GM21390 (cell line): ENCODE results near the gene TTC5.
"Not testable (repeated sequence)": the region's sequence is repeated elsewhere in the genome, so short reads cannot be mapped to it uniquely, and the experiment has no call there.

ENCODE experiments used
- ATAC-seq: cut with Tn5 transposase; IDR thresholded peaks from one replicate; pipeline ENCODE4 v1.9.1; 2021; ENCODE audit not compliant: unreplicated experiment

TTC5 gene

DNA sequence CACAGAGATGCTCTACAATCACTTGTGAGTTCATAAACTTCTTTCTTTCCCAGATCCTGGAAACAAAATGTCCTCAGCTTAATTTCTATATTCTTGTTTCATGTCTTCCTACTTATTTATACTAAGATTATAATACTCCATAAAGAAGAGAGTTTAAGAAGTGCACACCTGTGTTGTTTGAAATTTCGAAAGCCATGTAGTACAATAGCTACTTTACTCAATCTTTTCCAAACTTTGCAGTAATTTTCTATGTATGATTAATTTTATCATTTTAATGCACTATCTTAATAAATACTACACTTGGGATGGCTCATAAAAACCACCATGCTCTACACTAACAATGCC lies 300 bp upstream of the TTC5 start:
- peak; percentile 7 for ATAC-seq

DNA sequence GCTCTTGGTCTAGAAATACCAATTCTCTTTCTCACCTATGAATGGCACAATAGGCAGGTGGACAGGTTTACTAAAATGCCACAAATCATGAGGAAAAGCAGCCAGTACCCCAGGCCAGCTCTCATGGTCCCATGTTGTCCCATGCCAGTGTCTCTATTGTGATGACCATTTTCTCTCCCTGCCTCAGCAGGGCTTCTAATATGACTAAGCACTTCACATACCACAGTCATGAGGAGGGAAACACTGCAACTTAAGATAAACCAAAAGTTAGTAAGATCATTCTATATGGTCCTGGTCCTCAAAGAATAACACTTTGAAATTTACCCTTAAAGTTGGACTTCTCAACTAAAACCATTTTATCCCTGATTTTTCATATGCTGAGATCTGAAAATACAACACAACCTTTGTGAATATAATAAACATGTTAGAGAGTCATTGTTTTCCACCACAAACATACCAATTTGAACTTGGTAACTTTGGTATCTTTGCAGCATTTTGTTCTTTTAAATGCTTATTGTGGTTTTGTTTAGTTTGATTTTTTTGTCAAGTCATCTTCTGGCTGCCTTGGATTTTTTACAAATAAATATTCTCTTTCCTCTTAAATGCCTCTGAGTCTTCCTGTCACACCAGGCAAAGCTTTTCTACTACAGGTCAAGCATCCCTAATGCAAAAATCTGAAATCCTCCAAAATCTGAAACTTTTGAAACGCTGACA lies 3.6 kb downstream of the TTC5 start:
- no peak for ATAC-seq

DNA sequence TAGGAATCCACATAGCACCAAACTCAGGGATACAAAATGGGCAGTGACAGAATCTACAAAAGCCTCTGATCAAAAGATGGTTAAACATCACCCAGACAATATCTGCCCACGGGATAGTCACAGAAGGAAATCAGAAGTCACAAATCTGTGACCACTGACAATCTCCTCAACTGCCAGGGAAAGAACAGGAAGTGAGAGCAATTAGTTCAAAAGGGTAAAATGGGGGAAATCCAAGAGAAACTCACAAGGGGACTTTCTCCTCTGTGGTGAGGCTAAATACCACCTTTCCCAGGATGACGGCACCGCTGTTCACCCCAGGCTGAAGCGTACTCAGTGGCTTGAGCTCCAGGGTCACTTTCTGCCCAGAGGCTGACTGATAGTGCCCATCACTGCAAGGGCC lies 10.7 kb downstream of the TTC5 start:
- peak; percentile 85 for ATAC-seq

DNA sequence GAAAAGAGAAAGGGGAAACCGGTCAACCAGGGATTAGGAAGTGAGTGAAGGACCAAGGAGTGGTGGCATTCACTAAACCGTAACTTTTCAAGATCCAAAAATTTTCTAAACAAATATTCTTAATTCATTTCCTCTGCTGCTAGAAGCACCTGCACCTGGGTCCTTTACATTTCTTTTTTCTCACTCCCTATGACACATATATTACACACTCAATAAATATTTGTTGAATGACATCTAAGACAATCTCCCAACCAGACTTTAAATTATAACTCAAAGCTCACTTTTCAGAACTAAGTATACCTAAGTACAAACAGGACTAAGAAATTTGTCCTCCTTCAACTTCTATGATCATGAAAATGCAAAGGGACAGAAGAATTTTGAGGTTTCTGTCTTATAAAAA lies 11.1 kb downstream of the TTC5 start:
- no peak for ATAC-seq

DNA sequence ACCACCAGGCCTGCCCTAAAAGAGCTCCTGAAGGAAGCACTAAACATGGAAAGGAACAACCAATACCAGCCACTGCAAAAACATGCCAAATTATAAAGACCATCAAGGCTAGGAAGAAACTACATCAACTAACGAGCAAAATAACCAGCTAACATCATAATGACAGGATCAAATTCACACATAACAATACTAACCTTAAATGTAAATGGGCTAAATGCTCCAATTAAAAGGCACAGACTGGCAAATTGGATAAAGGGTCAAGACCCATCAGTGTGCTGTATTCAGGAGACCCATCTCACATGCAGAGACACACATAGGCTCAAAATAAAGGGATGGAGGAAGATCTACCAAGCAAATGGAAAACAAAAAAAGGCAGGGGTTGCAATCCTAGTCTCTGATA lies 23.8 kb downstream of the TTC5 start:
- not testable (repeated sequence) for ATAC-seq

DNA sequence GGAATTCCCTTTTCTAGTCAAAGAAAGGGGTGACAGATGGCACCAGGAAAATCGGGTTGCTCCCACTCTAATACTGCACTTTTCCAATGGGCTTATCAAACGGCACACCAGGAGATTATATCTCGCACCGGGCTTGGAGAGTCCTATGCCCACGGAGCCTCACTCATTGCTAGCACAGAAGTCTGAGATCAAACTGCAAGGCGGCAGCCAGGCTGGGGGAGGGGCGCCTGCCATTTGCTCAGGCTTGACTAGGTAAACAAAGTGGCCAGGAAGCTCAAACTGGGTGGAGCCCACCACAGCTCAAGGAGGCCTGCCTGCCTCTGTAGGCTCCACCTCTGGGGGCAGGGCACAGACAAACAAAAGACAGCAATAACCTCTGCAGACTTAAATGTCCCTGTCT lies 25.5 kb downstream of the TTC5 start:
- not testable (repeated sequence) for ATAC-seq

DNA sequence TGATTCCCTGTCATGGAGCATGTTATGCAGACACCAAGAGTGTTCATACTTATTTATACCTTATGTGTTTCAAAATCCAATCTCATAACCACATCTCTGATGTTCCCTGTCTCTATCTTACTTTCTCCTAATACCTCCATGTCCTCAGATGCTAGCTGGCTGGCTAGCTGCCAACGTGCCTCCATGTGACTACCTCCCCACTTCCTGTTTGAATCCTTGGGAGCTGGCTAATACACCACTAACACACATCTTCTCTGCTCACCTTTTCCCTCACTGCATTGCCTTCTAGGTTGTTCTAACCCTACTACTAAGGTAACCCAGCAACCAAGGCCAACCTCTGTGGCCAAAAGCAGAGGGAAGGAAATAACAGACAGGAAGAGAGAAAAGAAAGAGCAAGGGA lies 27.3 kb downstream of the TTC5 start:
- no peak for ATAC-seq

DNA sequence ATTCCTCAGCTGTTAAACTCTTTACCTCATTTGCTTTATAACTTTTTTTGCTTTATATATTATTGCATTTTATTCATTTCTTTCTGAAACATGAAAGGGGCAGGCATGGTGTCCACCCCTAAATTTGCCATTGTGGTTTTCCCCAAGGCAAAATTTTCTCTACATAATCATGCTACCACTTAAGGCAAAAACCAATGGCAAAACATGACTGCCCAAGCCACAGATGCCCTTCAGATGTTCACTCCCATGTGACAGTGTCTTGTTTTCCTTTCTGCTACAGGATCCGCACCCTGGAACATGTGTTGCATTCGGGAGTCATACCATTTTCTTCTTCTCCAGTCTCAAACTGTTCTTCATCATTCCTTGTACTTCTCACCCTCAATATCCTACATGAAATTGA lies 28.3 kb downstream of the TTC5 start:
- ATAC-seq, result no peak

DNA sequence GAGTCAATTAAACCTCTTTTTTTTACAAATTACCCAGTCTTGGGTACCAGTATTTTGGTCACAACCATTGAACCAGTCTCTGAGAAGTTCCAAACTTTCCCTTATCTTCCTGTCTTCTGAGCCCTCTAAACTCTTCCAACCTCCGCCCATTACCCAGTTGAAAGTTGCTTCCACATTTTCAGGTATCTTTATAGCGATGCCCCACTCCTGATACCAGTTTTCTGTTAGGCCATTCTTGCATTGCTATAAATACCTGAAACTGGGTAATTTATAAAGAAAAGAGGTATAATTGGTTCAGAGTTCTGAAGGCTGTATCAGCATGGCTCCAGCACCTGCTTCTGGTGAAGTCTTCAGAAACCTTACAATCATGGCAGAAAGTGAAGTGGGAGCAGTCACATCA lies 31.7 kb downstream of the TTC5 start:
- ATAC-seq, result no peak

DNA sequence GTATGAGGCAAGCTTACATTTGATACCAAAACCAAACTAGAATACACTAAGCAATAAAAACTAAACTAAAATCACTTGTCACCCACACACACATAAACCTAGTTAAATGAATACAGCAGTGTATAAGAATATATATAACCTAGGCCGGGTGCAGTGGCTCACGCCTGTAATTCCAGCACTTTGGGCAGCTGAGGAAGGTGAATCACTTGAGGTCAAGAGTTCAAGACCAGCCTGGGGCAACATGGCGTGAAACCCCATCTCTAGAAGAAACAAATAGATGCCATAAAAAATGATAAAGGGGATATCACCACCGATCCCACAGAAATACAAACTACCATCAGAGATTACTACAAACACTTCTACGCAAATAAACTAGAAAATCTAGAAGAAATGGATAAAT lies 41.4 kb downstream of the TTC5 start:
- ATAC-seq, result not testable (repeated sequence)

DNA sequence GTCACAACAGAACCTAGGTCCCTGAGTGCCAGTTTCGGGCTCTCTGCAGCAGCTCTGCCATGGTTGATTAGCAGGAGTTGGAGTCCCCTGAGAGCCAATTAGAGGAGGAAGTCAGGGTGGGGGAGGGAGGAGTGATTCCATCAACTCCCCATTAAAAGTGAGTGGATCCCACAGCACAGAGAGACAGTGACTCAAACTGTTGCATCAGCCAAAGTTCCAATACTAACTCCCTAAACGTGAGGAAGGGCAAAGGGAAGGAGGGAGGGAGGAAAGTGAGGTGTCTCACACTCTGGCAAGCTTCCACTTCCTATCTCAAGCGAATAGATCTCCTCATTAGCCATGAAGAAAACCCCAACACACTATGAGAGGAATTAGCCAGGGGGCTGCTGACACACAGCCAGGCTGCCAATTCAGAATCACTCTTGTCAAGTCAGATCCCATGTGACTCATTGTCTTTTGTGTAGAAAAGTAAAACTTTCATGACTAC lies 43.1 kb downstream of the TTC5 start:
- no peak for ATAC-seq

DNA sequence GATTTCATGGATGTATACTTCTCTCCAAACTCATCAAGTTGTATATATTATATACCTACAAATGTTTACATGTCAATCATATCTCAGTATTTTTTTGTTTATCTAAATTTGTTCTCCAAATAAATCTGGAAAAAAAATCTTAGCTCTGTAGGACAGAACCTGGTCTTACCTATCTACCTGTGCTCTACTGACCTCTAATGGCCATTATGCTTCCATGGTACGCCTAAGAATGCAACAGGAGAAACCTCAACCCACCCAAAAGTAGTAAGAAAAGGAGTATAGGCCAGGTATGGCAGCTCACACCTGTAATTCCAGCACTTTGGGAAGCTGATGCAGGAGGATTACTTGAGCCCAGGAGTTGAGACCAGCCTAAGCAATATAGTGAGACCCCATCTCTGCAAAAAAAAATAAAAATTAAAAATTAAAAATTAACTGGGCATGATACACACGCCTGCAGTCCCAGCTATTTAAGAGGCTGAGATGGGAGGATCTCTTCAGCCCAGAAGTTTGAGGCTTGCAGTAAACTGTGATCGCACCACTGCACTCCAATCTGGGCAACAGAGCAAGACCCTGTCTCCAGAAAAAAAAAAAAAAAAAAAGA lies 58.0 kb downstream of the TTC5 start:
- no peak for ATAC-seq
